GDM1 (cell line): ENCODE data around the gene PABPN1.

Experiments used
- DNase-seq: peaks from one replicate; lab custom pipeline; 2025; lab: John Stamatoyannopoulos, UW

Gene PABPN1

GRCh38 chr14:23326491-23327332, 5.5 kb downstream of the PABPN1 start:
- no peak for DNase-seq

GRCh38 chr14:23327947-23328744, 6.9 kb downstream of the PABPN1 start:
- DNase-seq: peak; percentile 58

GRCh38 chr14:23335623-23336022, 14.4 kb downstream of the PABPN1 start:
- no peak for DNase-seq

GRCh38 chr14:23339506-23340268, 18.4 kb downstream of the PABPN1 start:
- no peak for DNase-seq

GRCh38 chr14:23344481-23344880, 23.2 kb downstream of the PABPN1 start:
- DNase-seq: no peak

GRCh38 chr14:23345987-23346692, 24.9 kb downstream of the PABPN1 start:
- DNase-seq: no peak

GRCh38 chr14:23346693-23347405, 25.6 kb downstream of the PABPN1 start:
- DNase-seq: no peak

- DNase-seq: no peak
Observed at GRCh38 chr14:23347406-23348296, 26.4 kb downstream of the PABPN1 start.

GRCh38 chr14:23348297-23348655, 27.0 kb downstream of the PABPN1 start:
- DNase-seq: no peak

- DNase-seq: no peak
Observed at GRCh38 chr14:23349156-23349845, 28.0 kb downstream of the PABPN1 start.

GRCh38 chr14:23351681-23352505, 30.6 kb downstream of the PABPN1 start:
- DNase-seq: no peak

GRCh38 chr14:23352506-23353432, 31.5 kb downstream of the PABPN1 start, which contains the start of gene SLC22A17:
Gene SLC22A17, minus strand, starts transcription at chr14:23352887.
- peak; percentile 38 for DNase-seq

- no peak for DNase-seq
Observed at GRCh38 chr14:23353433-23353780, 32.1 kb downstream of the PABPN1 start.

- DNase-seq: no peak
Observed at GRCh38 chr14:23354990-23355389, 33.7 kb downstream of the PABPN1 start.

GRCh38 chr14:23355871-23356435, 34.7 kb downstream of the PABPN1 start:
- no peak for DNase-seq

GRCh38 chr14:23356662-23357061, 35.4 kb downstream of the PABPN1 start:
- DNase-seq: no peak

GRCh38 chr14:23357261-23357660, 36.0 kb downstream of the PABPN1 start:
- DNase-seq: no peak
